Measurements from ENCODE around the gene SEMA6D.
A peak's percentile ranks its signal among the peaks of the same experiment; 100 is the strongest.
"Not testable (repeated sequence)": the region's sequence is repeated elsewhere in the genome, so short reads cannot be mapped to it uniquely, and the experiment has no call there.

The SEMA6D gene

GRCh38 chr15:47716516-47716915 lies 789 bp upstream of the SEMA6D start:
- no peak for DNase-seq

GRCh38 chr15:47718497-47719437 lies 1.5 kb downstream of the SEMA6D start:
- no peak for DNase-seq

DNA sequence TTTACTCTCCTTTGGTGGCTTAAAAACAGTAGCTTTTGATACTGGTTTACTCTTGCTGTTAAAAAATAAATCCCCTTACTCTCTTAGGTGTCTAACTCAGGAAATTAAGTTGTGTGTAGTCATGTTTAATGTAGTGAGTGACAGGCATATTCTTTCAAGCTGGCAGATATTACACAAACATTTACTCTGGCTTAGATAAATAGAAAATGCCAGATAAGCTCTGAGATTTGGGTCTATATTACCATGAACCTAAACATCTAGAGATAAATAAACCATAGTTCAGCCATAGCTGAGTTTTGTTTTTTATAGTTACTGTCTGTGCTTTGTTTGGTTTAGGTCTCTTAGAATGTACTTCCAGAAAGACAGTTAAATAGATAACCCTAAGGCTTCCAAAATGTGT lies 2.4 kb downstream of the SEMA6D start:
- no peak for DNase-seq

- no peak for DNase-seq
Measured at GRCh38 chr15:47720555-47720954, 3.2 kb downstream of the SEMA6D start.

GRCh38 chr15:47721676-47722075 lies 4.4 kb downstream of the SEMA6D start:
- peak; percentile 78 to 85 for DNase-seq

GRCh38 chr15:47724346-47724745 lies 7.0 kb downstream of the SEMA6D start:
- no peak for DNase-seq

- DNase-seq: no peak
Measured at GRCh38 chr15:47725051-47725450, 7.7 kb downstream of the SEMA6D start.

DNA sequence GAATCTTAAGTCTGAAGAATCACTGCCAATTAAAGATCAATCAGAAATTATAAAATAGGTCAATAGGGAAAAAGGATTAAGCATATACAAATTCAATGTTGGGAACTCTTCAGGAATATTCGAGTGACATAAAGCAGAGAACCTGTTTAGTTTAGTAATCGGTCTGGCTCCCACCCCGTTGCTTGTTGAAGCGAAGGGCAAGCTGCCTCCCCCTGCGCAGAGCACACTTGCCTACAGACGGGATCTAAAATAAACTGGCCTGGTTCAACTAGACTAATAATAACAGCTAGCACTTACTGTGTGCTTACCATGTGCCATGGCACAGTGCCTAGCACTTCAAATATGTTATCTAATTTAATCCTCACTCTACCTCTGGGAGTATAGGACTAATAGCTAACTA lies 8.6 kb downstream of the SEMA6D start:
- peak; percentile 66 to 87 for DNase-seq

DNA sequence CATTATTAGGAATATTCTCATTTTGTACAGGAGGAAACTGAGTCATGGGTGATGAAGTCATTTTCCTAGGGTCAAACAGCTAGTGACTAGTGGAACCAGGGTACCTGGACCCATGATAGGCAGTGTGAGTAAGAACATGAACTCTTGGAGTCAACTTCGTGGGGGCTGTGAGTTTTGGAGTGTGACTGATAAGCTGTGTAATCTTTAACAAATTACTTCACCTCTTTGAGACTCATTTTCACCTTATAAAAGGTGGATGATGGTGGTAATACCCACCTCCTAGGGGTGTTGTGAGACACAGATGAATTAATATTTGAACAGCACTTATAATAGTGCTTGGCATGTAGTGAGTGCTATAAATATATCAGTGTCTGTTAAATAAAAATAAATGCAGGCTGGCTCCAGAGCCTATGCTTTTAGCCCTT lies 9.1 kb downstream of the SEMA6D start:
- no peak for DNase-seq

- DNase-seq: no peak
Measured at GRCh38 chr15:47727137-47727536, 9.8 kb downstream of the SEMA6D start.

DNA sequence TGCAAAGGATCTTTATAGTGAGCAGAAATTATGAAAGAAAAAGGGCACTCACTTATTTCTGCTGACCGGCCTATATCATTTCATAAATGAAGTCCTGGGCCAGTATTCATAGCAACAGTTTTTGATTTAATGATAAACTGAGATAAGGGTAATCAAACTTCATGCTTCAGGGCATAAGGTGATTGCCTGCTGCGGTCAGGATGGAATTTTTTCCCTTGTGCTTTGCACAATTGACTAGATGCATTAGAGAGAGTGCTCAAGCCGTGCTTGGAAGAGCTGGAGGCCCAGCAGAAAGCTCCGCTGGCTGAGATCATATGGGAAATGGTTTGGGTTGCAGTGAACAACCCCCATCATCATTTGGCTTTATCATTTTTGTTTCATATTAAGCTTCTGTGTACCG lies 10.4 kb downstream of the SEMA6D start:
- no peak for DNase-seq

GRCh38 chr15:47728426-47728825 lies 11.1 kb downstream of the SEMA6D start:
- no peak for DNase-seq

DNA sequence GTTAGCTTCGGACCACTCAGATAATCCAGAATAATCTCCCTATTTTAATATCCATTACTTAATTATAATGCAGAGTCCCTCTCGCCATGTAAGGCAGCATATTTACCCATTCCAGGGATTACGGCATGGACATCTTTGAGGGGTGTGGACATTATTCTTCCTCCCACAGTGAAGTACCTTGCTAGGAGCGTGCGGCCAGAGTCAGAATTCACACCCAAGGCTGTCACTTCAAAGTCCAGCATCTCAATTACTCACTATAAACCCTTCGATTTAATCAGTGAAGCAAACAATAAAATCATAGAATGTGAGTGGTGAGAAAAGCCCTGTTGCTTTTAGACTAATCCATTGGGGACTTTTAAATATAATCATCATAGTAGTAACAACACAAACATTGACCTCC lies 11.6 kb downstream of the SEMA6D start:
- no peak for DNase-seq

DNA sequence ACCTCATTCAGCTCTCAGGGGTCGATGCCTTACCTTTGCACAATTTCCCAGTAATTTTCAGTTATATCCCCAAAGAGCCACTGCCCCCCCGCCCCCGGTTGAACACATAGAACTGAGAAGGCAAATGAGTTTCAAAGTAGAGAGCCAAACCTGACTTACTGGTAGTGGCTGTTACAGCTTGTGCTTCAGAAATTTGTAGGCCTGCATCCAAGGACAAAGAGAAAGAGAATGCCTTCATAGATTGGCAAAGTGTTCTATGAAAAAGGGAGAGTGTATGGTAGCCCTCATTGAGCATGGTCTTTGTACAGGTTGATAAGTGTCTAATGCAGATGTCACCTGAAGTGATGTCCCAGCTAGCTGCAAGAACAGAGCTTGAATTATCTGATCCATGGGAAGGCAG lies 13.9 kb downstream of the SEMA6D start:
- no peak for DNase-seq

GRCh38 chr15:47732248-47732647 lies 14.9 kb downstream of the SEMA6D start:
- DNase-seq: no peak

GRCh38 chr15:47733085-47733484 lies 15.8 kb downstream of the SEMA6D start:
- DNase-seq: no peak

DNA sequence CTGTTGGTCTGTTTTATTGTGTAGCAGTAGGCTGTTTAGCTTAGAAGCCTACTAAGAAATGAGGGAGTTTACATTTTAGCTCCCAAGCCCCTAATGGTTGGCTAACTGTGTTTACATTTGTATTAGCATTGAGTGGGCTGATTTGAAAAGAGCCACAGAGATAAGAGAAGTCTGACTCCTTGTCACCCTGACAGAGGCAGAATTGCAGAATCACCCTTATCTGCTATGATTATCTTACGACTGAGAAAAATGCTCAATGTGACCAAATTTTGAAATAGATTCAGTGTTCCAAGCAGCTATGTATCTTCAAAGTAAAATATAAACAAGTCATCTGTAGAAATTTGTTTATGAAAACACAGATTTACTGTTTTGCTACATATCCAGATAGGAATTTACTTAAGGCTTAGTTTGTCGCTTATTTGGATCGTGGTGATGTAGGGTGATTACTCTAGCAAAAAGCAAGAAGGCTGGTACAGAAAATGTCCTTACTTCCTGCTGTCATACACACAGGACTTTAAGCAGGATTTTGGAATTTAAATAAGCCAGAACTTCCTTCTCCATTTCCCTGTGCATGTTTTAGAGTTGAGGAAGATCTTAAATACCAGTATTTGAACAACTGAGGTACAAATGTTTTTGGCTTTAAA lies 19.0 kb downstream of the SEMA6D start:
- DNase-seq: no peak

GRCh38 chr15:47737477-47737876 lies 20.2 kb downstream of the SEMA6D start:
- no peak for DNase-seq

GRCh38 chr15:47738144-47738825 lies 21.0 kb downstream of the SEMA6D start:
- not testable (repeated sequence) for DNase-seq

DNA sequence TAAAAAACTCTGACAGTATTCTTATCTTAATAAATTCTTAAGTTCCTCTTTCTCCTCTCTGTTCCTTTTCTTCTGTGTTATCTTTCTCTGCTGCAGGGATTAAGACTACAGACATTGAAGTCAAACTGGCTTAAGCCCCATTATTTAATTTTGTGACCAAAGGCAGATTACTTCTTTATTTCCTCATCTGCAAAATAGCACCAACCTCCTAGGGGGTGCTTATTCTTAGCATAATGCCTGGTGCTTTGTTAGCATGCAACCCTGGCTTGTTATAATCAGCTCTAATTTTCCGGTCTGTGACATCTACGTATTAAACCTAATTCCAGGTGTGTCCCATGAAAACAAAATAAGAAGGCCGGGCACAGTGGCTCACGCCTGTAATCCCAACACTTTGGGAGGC lies 23.8 kb downstream of the SEMA6D start:
- DNase-seq: no peak

- DNase-seq: no peak
Measured at GRCh38 chr15:47741907-47742306, 24.6 kb downstream of the SEMA6D start.

- DNase-seq: no peak
Measured at GRCh38 chr15:47742334-47742733, 25.0 kb downstream of the SEMA6D start.

DNA sequence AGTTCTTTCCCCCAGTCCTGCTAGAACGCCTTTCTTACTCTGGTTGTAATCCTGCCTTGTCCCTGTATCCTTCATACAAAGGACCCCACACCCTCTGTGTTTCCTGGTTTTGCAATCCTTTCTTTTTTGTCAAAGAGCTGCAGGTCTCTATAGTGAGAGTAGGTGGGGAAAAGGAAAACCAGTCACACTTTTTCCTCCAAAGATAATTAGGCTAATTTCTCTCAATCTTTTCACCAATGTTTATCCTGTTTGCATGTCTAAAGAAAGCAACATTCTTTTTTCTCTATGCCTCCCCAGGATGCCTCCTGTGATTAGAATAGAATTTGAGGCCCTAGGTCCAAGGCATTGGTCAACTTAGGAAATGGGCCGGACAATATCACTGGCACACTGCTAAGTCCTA lies 25.4 kb downstream of the SEMA6D start:
- DNase-seq: no peak

DNA sequence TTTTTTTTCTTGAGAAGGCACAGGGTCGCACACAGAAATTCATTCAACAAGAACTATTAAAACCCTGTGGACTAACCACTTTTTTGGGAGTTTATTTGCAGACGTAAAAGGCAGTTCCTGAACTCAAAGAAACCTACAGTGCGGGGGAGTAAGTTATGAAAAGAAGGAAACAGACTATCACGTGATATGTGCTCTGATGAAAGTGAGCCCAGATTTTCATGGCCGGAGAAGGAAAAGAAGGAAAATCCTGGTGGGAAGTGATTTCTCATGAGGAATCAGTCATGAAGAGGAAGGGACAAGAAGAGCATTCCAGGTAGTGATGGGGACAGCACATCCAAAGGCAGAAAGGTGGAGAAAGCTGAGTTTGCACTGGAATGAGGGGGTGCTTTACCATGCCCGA lies 26.1 kb downstream of the SEMA6D start:
- DNase-seq: no peak
